ENCODE measurements around the gene RFX8.
"Not testable (repeated sequence)": the region's sequence is repeated elsewhere in the genome, so short reads cannot be mapped to it uniquely, and the experiment has no call there.

Gene RFX8

GRCh38 chr2:101355401-101356054 is 119.4 kb downstream of the RFX8 start:
- no peak for DNase-seq (ENCODE audit: low read depth in 2 of 3, low spot score in 2 of 3)

DNA sequence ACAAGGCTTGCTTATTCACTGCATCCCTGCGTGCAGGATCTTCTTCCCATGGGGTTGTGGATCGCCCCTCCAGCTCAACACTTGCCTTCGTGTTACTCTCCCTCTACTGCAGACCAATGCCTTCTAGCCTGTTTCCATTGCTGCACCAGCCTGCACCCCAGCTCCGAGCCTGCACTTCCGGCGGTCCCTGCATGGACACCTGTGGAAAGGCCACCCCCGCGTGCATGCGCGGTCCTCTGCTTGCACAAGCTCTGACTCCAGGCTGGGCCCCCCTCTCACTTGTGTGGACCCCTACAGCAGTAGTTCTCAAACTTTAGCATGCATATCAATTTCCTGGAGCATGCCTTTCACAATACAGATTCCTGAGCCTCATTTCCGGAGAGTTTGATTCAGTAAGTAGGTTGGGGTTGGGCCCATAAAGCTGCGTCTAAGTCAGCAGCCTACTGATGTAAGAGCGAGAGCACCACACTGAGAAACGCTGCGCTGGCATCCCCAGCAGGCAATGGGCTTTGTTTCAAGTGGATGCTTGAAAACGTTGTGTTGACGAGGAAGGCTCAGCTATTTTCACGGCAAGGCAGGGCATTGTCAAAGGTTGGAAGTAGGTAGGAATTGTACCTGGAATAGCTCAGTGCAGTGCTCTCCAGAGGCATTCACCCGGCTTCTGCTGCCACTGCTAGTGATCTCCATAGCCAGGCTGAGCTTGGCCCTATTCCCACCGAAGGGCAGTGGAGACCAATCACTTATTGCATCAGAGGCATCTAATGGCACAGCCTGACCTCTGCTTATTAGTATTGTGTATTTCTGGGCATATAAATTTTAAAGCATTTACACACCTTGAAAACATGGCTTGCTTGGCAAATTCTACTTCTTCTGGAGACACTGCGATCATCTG is 120.2 kb downstream of the RFX8 start:
- DNase-seq (ENCODE audit: low read depth in 2 of 3, low spot score in 2 of 3): no peak

DNA sequence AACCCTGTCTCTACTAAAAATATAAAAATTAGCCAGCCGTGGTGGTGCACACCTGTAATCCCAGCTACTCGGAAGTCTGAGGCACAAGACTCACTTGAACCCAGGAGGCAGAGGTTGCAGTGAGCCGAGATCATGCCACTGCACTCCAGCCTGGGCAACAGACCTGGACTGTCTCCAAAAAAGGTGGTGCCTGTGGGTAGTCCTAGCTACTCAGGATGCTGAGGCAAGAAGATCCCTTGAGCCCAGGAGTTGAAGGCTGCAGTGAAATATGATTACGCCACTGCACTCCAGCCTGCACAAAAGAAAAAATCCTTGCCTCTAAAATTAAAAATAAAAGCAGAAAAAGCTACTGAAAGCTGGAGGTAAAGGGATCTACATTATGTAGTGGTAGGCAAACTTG is 122.3 kb downstream of the RFX8 start:
- DNase-seq (ENCODE audit: low read depth in 2 of 3, low spot score in 2 of 3): not testable (repeated sequence)

- DNase-seq (ENCODE audit: low read depth in 2 of 3, low spot score in 2 of 3): no peak
Measured at GRCh38 chr2:101351207-101351606, 123.7 kb downstream of the RFX8 start.

- DNase-seq (ENCODE audit: low read depth in 2 of 3, low spot score in 2 of 3): no peak
Measured at GRCh38 chr2:101349893-101350662, 124.8 kb downstream of the RFX8 start.

DNA sequence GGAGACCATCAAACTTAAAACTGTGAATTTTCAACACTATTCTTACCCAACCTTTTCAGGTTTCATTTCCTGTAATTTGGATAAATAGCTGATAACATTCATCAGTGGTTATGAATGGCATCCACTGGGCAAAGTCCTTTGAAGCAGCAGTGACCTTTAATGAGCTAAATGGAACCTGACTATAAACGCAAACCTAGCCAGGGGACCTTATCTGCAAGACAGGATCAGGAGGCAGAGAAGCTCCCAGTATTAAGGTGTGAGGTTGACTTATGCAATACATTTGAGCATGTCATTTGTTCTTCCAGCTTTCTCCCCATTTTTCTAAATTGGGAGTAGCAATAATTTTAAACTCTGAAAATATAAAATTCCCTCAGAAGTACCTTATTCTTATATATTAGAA is 126.0 kb downstream of the RFX8 start:
- no peak for DNase-seq (ENCODE audit: low read depth in 2 of 3, low spot score in 2 of 3)
